HUDEP-2 (cell line): ENCODE measurements around the gene NDUFA11.
A peak's percentile ranks its signal among the peaks of the same experiment; 100 is the strongest.

ENCODE experiments used
- DNase-seq, 76 experiments: peaks; one replicate each; lab custom pipeline; 2025; ENCODE audit not compliant: unreplicated experiment in 76 of 76; lab: John Stamatoyannopoulos, UW

NDUFA11 gene

DNA sequence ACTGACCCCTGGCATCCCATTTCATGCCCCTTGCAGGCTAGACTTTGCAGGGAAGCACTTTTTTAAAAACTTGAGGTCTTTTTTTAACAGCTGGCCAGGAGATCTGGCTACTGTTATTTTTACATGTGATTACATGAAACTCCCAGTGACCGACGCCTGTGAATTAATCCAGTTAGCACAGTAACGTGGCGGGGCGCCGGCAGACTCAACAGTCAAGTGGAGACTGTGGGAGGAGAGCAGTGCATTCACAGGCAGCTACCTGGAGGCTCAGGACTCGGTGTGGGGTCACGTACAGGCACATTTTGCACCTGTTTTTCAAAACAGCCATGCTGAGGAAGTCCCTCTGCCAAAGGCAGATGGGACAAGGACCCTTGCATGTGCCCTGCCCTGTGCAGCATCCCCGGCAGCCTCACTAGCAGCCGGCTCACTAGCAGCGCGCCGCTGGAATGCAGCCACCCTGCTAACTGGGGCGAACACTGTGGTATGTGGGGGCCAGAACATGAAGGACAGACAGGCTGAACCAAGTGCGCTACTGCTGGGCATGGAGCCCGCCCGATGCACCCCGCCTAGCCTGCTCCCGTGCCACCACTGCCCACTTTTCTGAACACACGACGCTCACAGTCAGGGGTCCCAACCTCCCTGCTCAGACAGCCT is 29.1 kb upstream of the NDUFA11 start:
- no peak for DNase-seq

DNA sequence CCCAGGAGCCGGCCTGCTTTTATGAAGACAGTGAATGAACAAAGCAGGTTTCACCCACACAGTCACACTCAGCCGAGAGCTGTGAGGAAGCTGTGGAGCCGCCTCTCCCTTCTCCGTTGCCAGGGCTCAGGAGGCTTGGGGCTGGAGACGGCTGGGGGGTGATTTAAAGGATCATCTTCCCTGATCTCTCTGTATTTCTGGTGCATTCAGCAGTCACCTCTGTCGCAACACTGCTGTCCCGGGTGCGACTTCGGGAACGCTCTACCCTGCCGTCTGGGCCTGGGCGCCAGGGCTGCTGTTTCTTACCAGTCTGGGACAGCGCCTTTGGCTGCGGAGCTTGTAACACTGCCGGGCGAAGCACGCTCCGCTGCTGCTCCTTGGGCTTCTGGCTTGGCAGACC is 28.6 kb upstream of the NDUFA11 start:
- no peak for DNase-seq

DNA sequence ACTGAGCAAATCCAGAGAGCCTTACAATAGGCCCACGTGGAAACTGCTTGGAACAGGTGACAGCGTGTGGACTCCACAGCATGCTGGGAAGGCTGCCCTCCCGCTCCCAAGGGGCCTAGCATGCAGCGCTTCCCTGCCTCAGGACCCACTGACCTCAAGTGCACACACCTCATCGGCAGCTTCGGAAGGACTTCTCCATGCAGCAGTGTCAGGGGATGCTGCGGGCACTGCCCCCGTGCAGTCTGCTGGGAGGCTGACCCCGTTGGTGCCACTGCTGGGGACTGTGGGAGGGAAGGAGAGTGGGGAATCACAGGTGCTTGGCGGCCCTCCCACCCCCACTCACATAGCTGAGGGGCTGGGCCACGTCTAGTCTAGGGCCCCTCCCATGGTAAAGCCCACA is 27.7 kb upstream of the NDUFA11 start:
- no peak for DNase-seq

DNA sequence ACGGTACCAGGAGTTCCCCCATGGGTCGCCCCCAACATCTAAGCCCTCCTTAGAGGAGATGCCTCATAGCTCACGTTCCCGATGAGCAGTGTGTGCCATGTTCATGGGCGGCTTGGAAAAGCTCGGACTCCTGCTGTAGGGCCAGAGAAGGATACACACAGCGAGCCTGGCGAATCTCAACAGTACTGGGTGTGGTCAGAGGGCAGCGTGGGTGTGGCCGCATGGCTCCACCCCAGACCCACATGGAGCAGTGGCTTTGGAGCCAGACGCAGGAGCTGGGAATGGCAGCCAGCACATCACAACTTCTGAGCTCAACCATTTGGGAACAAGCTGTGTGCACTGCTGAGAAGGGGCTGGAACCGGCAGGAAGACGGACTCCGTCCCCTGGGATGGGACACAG is 26.0 kb upstream of the NDUFA11 start:
- peak in 2 of 76 experiments; percentile 18 to 19 for DNase-seq

DNA sequence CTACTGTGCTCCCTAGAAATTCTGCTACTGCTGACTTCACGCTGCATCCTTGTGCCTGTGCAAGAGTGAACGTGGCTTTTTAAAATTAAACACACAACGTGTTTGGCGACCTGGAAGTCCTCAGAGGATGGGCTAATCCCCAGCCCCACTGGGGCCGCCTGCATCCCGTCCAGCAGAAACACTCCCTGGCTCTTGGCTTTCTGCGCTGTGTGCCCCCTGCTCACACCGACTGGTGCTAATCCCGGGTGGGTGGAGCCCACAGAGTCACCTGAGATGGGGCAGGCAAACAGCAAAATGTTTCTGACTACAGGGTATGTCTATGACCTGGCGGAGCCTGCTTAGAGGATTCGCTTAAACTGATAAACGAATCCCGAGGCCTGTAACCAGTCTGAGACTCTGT is 25.6 kb upstream of the NDUFA11 start:
- DNase-seq = no peak

DNA sequence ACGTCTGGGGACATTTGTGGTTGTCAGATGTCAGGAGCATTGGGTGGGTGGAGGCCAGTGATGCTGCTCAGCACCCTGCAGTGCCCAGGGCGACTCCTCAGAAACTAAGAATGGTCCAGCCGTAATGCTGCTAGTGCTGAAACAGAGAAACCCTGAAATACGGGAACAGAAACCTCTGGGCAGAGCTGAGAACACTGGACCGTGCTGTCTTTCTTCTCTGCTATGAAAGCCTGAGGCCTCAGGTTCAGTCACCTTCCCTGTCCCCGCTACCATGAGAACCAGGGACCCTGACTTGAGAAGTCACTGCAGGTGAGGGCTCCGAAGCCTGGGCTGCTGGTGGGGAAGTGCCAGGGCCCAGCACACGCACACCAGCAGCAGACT is 23.8 kb upstream of the NDUFA11 start:
- no peak for DNase-seq

DNA sequence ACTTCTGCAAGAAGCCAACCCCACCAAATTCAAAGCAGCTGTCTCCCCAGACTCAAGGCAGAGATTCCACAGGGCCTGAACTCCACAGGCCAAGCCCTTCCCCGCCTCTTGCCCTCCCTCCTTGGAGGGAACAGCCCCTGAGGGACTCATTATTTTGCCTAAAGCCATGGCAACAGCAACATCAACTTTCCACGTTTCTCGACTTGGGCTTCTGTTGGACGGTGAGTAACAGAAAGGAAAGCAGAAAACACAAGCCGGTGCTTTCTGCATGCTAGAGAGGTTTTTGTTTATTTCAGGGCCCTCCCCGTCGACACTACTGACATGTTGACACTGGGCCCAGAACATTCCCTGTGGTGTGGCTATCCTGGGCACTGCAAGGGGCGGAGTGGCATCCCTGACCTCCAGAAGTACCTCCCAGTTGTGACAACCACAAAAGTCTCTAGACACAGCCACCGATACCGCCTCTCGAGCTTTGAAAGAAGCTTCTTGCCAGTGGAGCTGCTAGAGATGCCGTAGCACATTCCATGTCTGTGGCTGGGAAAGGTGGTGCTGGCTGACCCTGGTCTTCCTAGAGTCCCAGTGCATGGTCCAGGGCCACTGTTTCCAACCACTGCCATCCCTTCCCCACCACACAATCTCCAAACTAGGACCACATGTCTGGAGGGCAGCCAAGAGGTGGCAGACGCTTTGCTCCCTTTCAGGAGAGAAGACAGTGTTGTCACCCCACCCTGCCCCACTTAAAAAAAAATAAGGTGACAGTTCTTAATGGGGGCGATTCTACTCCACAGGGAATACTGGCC is 23.3 kb upstream of the NDUFA11 start:
- DNase-seq = no peak

DNA sequence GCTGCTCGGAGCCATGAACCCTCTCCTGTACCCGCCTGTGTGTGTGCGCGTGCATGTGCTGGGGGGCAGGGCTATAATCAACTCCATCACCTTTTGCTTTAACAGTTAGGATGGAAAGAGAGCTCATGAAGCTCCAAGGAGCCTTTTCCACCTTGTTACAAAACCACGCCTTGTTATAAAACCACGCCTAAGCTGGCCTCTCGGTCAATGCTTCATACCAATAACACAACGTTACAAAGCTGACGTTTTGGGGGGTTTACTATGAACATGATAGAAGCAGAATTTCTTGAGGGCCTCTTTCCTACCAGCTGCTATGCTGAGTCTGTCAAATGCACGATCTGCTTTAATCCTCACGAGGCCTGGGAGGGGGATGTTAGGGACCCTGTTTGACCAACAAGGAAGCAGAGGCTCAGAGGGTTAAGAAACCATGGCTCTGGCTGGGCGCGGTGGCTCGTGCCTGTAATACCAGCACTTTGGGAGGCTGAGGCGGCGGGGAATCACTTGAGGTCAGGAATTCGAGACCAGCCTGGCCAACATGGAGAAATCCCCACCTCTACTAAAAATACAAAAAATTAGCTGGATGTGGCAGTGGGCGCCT is 22.3 kb upstream of the NDUFA11 start:
- DNase-seq = no peak

DNA sequence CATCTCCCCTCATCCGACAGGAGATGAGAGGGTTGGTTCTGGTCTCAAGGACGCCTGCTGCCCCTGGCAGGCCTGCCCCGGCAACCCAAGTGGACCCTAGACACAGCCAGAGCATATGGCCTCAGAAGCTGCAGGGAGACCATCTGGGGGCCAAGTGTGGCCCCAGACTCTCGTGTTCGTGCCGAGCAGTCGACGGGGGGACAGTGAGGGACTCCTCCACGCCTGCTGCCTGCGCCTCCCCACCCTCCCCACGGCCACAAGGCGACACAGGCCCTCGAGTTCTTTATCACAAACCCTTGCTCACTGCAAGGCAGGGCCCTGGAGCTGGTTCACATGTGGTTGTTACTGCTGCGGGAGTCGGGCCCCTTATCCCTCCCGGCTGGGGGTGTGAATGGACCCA is 19.8 kb upstream of the NDUFA11 start:
- DNase-seq = no peak

DNA sequence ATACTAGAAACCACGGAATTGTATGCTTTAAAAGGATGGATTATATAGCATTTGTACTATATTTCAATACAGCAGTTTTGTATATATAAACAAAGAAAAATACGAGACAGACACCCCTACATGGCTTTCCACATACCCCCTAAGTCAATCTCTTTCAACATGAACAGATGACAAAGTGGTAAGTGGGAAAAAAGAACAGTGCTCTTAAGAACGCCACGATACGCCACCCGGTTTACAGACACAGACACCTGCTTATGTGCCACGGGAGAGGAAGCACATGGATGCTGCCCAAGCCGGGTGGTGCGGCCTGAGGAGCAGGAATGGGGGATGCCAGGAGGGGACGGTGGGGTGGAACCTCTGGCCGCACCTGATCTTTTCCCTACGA is 18.6 kb upstream of the NDUFA11 start:
- DNase-seq = no peak

DNA sequence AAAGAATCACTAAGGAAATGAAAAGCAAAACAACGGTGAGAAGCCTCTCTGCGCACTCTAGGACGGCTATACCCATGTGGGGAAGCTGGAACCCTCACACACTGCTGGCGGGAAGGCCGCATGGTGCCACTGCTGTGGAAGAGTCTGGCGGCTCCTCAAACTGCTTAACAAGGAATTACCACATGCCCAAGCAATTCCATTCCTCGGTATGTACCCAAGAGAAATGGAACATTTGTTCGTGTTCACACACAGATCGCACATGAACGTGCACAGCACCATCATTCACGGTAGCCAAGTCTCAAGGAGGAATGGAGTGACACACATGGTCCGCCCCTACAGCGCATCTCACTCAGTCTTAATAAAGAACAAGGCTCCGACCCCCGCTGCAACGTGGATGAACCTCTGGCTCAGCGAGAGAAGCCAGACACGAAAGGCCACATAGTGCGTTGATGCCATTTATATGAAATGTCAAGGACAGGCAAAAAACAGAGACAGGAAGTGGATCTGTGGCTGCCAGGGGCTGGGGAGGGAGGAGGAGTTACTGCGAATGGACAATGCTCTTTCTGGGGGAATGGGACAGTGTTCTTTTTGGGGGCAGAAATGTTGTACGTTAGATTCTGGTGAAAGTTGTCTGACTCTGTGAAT is 18.0 kb upstream of the NDUFA11 start:
- no peak for DNase-seq

DNA sequence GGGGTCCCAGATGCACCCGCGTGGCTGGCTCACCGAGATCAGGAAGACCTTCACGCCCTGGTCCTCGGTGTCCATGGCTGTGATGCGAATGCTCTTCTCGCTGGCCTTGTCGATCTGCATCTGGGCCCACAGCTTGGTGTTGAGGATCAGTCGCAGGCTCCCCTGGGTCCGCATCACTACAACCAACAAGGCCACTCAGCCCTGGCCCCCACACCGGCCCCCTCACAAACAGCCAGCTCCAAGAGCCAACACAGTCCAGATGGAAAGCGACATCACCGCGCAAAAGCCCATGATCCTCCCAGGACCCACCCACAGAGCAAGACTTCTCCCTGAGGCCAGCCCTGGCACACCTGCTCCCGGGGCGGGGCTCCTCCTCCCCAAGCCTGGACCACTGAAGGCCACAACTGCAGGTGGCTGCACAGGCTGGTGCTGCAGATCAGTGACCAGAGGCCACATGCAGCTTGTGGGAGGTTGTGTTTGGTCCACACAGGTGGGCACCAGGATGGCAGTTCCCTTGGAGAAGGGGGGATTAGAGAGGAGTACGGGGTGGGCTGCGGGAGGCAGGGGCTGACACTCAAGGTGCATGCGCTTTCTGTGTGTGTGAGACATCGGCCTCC is 15.0 kb upstream of the NDUFA11 start:
- no peak for DNase-seq

DNA sequence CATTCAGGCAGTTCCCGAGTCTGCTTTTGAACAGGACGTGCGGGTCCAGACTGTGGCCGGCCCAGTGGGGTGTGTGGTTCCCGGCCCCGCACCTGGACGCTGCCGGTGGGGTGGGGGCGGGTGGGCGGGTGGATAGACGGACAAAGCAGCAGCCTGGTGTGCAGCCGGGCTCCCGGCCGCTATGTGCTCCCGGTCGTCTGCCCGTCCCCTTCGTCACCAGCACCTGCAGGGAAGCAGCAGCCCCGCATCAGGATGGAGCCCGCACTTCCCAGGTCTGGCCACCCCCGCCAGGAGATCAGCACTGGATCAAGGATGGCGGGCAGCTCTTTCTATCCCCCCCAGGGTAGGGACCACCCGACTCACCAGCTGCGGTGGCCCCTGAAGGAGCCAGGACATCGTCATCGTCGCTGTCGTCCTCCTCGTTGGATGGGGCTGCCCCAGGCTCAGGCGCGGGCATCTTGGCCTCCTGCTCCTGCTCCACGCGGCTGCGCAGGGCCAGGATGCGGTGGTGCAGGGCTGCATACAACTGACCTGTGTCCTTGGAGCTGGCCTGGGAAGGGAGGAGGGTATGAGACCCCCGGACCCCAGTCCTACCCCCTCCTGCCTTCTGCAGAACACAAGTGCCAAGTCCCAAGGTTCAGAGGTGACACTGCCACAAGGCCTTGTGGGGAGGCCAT is 14.0 kb upstream of the NDUFA11 start:
- no peak for DNase-seq

DNA sequence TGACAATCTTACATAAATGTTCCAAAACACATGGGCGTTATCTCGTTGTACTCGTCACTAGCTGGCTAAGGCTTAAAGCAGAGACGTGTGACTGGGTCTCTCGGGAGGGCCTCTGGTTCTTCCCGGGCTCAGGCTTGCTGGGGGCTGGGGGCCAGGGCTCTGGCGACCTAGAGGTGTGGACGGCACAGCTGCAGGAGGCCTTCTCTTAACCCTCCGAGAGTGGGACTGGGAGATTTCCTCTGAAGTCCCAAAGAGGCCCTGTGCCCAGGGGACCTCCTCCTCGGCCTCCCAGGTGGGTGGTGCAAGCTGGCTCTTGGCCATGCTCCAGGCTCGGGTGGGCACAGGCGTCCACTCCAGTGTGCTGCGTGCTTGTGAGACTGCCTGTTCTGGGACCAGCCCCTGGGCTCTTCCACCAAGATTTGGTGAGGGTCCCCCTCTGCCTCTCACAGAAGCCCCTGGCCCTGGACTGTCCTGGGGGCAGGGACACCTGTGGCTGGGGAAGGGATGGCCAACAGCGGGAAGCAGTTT is 12.7 kb upstream of the NDUFA11 start:
- DNase-seq = no peak

DNA sequence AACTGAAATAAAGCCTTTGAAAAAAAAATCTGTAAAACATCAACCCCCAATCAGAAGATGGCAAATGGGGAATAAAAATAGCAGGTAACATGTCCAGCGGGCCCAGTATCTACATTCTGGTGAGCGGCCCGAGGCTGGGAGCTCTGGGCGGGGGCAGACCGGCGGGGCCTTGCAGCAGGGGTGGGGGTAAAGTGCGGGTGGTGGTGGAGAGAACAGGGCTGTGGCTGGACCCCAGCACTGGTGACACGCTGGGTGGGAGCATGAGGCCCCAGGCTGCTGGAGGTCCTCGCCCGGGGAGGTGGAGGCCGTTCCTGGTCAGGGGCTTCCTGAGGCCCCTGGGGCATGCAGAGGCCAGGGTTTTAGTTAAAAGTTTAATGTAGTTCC is 12.2 kb upstream of the NDUFA11 start:
- DNase-seq = no peak

DNA sequence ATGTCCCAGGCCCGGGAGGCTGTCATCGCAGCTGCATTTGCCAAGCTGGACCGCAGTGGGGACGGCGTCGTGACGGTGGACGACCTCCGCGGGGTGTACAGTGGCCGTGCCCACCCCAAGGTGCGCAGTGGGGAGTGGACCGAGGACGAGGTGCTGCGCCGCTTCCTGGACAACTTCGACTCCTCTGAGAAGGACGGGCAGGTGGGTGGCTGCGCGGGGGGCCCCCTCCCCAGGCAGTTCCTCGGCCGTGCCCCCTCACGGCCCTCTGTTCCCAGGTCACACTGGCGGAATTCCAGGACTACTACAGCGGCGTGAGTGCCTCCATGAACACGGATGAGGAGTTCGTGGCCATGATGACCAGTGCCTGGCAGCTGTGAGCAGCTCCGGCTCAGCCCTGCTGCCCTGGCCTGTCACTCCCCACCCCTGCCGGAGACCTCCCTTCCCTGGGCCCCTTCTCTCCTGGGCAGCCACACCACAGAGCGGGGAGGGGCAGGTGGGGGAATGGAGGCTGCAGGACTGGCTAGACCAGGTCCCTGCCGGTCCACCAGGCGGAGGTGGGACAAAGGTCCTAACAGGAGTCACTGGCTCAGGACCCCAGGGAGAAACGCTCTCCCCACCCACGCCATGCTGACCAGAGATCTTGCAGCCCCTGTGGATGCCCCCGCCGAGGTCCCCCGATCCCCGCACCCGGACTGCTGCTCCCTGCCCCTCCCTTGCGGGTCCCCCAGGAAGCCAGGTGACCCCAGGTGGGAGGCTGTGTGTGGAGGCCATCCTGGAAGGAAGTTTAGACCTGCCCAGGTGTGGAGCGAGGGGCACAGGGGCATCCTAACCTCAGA is 11.6 kb upstream of the NDUFA11 start:
- no peak for DNase-seq

DNA sequence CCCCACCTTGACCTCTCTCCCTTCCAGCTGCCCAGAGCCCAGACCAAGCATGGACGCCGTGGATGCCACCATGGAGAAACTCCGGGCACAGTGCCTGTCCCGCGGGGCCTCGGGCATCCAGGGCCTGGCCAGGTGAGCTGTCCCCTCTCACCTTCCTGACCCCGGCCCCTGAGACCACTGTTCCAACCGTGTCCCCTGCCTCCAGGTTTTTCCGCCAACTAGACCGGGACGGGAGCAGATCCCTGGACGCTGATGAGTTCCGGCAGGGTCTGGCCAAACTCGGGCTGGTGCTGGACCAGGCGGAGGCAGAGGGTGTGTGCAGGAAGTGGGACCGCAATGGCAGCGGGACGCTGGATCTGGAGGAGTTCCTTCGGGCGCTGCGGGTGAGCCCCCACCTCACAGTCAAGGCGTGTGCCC is 10.8 kb upstream of the NDUFA11 start:
- DNase-seq = no peak

DNA sequence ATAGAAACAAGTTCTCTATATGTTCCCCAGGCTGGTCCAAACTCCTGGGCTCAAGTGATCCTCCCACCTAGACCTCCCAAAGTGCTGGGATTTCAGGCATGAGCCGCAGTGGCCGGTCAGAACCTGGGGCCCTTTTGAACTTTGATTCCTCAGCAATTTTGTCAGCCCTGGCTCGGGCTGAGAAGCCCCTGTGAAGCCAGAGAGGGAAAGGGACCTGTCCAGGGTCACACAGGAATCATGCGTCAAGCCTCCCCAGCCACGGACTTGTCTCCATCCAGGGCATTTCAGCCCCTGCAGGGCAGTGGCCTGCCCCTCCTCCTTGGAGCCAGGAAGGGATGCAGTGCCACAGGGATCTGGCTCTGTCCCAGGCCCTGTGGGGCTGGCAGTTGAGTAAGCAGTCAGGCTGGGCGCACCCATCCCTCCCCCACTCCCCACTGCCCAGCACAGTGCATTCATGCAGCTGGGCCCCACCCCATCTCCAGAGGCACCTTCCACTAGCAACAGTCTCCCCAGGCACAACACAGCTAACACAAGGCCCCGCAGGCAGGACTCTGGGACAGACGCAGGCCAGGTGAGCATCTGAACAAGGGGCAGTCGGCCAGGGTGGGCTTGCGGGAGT is 10.3 kb upstream of the NDUFA11 start, which contains the start of gene CAPS:
CAPS (plus strand) TSS at position 516 of the 619 bp plus-strand sequence. CDS start 153 bp downstream, outside the sequence.
- DNase-seq = peak in 28 of 76 experiments; percentile 14 to 44 (median 22)

DNA sequence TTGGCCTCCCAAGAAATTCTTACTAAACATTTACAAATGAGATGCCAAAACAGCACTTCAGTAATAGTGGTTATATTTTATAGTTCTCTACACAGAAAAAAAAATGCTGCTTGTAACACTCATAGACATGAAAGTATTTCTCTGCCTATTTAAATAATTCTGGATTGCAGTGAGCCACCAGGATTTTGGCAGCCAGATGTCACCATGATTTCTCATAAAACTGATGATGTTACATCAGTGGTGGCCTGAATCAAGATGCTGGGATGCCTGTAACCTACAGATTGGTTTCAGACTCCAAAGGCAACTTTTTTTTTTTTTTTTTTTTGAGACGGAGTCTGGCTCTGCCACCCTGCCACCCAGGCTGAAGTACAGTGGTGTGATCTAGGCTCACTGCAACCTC is 7.8 kb upstream of the NDUFA11 start:
- DNase-seq = no peak
